ENCODE results near the gene TCF7L1.

DNA sequence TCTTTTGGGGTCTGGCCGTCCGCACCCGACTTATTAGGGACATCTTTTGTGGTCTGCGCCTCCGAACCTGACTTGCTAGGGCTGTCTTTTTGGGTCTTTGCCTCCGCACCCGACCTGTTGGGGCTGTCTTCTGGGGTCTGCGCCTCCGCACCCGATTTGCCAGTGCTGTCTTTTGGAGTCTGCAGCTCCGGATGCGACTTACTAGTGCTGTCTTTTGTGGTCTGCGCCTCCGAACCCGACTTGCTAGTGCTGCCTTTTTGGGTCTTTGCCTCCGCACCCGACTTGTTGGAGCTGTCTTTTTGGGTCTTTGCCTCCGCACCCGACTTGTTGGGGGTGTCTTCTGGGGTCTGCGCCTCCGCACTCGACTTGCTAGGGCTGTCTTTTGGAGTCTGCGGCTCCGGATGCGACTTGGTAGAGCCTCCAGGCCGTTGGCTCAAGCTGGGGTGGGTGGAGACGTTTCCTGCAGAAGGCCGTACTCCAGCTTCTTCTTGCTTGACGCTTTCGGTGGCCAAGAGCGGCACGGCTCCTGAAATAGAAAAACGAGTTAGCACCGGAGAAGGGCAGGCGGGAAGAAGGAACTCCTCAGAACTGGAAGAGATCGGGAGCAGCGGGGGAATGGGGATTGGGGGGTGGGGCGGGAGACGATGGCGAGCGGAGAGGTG lies 194.1 kb downstream of the TCF7L1 start:
- TF ChIP-seq, protein P1, sequence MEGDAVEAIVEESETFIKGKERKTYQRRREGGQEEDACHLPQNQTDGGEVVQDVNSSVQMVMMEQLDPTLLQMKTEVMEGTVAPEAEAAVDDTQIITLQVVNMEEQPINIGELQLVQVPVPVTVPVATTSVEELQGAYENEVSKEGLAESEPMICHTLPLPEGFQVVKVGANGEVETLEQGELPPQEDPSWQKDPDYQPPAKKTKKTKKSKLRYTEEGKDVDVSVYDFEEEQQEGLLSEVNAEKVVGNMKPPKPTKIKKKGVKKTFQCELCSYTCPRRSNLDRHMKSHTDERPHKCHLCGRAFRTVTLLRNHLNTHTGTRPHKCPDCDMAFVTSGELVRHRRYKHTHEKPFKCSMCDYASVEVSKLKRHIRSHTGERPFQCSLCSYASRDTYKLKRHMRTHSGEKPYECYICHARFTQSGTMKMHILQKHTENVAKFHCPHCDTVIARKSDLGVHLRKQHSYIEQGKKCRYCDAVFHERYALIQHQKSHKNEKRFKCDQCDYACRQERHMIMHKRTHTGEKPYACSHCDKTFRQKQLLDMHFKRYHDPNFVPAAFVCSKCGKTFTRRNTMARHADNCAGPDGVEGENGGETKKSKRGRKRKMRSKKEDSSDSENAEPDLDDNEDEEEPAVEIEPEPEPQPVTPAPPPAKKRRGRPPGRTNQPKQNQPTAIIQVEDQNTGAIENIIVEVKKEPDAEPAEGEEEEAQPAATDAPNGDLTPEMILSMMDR (IDR thresholded peaks at IDR 0.05; ENCODE audit: insufficient read depth, low read depth, low read length): no peak
- TF ChIP-seq EZH2 (IDR thresholded peaks at IDR 0.05; ENCODE audit: insufficient read depth, low read length): no peak

Measured in astrocyte (in vitro differentiated cells and primary cell).